ENCODE data around the gene ADGRB2. TPM values are rescaled to one million over a fixed set of nuclear protein-coding genes. Genes with fewer than 3 reads are reported as not detected.

ADGRB2 gene
- total and polyA plus RNA-seq, 2 of the 4 experiments (the other 2 are of a cell fraction): 2.2 to 11.9 TPM

DNA sequence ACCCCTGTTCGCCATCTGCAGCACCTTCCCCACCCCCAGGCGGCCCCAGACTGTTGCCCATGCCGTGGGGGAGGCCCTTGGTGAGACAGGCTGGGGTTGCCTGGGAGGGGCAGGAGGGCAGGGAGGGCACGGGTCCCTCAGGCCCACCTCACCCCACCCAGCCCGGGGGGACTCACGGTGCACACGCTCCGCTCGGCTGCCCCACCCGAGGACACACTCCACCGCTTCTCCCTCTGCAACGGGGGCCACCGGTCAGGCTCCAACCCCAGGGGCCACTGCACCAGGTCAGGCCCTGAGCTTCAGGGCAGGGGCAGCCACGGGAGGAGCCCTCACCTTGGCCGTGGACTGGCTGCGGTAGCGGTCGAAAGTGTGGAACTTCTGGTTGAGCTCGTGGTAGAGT lies 36.3 kb downstream of the ADGRB2 start:
- TF ChIP-seq MAFK (IDR thresholded peaks at IDR 0.05; ENCODE audit: low read depth, low read length) (no peak), RCOR1 (IDR thresholded peaks at IDR 0.05; ENCODE audit: insufficient replicate concordance, low read length) (no peak), MXI1 (IDR thresholded peaks at IDR 0.05; ENCODE audit: borderline replicate concordance, low read depth, low read length) (no peak), POLR2A (IDR thresholded peaks at IDR 0.05; ENCODE audit: low read depth, low read length) (no peak), NFE2L2 (IDR thresholded peaks at IDR 0.05; ENCODE audit: low read depth, low read length) (no peak)
- H3K79me1 ChIP-seq (ENCODE audit: low read depth in 1 of 2, low read length in 2 of 2): no peaks in the 10 kb centered on the region
- H2BK120ac ChIP-seq (ENCODE audit: low read depth, low read length): no peak overlapping the region
- no peaks in the 10 kb centered on the region for H3K9me3 ChIP-seq (ENCODE audit: control insufficient read depth, insufficient read depth, low read length)
- no peaks in the 10 kb centered on the region for H3K4me1 ChIP-seq (ENCODE audit: control insufficient read depth, insufficient read depth, low read length)
- H3K9me1 ChIP-seq (ENCODE audit: insufficient read depth, low read length): peaks cover 4% of the 10 kb centered on the region; the same call in 1 of the 2 replicates
- H4K5ac ChIP-seq (ENCODE audit: low read depth, low read length): no peak overlapping the region
- no peak overlapping the region for H3K9ac ChIP-seq (ENCODE audit: low read depth, low read length)
- no peaks in the 10 kb centered on the region for H3K27me3 ChIP-seq (ENCODE audit: control insufficient read depth, insufficient read depth, low read length)
- H3K23ac ChIP-seq (ENCODE audit: low read depth, low read length): no peak overlapping the region
- no peak overlapping the region for H2BK5ac ChIP-seq (ENCODE audit: low read depth, low read length, poor library complexity, severe bottlenecking)
- intact Hi-C loops (cut with micrococcal nuclease) (no loop called here), dilution Hi-C loops (cut with HindIII; ENCODE audit: low sequenced_read_pairs, unreplicated experiment) (no loop called here), in situ Hi-C loops (cut with MboI; ENCODE audit: low sequenced_read_pairs) (loop anchor here (5.0 to 10.0 kb wide), 2 partner anchors 49 to 163 kb away; no protein-coding TSS in a partner anchor)
- no peak overlapping the region for H2BK20ac ChIP-seq (ENCODE audit: low read depth, low read length)
- no peak for DNase-seq
- H2BK15ac ChIP-seq (ENCODE audit: low read depth, low read length): no peak overlapping the region
- H3K4me2 ChIP-seq (ENCODE audit: low read depth, low read length): no peak overlapping the region
- no peak for ATAC-seq (ENCODE audit: low read depth)
- no peak overlapping the region for H2AFZ ChIP-seq (replicated peaks; ENCODE audit: low read length, poor library complexity)
- H3K56ac ChIP-seq (ENCODE audit: extremely low read depth, insufficient read depth, low read length): no peak overlapping the region
- H2AK5ac ChIP-seq (ENCODE audit: low read depth, low read length): no peak overlapping the region
- no peak overlapping the region for H3K18ac ChIP-seq (ENCODE audit: low read depth, low read length)
- H3K36me3 ChIP-seq (ENCODE audit: control insufficient read depth, insufficient read depth, low read length): peaks cover 7% of the 10 kb centered on the region; the same call in 1 of the 2 replicates
- POLR2A ChIA-PET (ENCODE audit: unreplicated experiment): no interaction called here
- no peak overlapping the region for H3K14ac ChIP-seq (replicated peaks; ENCODE audit: low read depth, low read length)
- no TSS peak for BruUV-seq (replicated peaks)
- H4K91ac ChIP-seq (ENCODE audit: insufficient read depth, low read depth, low read length): no peak overlapping the region
- no peak overlapping the region for H3K4me3 ChIP-seq (ENCODE audit: insufficient read depth, low read depth, low read length)
- 0 out of 2 replicates have a peak, but pooled peaks cover 8% of the 10 kb centered on the region for H4K20me1 ChIP-seq (ENCODE audit: insufficient read depth, low read length)
- CTCF ChIA-PET: no interaction called here
- H3K27ac ChIP-seq (ENCODE audit: insufficient read depth, low read length): no peak overlapping the region
- H2AK9ac ChIP-seq (replicated peaks; ENCODE audit: low read depth, low read length, poor library complexity): no peak overlapping the region
- 40% methylated on average over 1 of the region's 19 CpGs; no CpG with 5 or more reads in 1 of the 2 experiments for WGBS, 2 experiments (ENCODE audit: extremely low coverage in 2 of 2, insufficient read length in 1 of 2)
- no peak overlapping the region for H3K4ac ChIP-seq (ENCODE audit: low read depth, low read length)
- H4K8ac ChIP-seq (ENCODE audit: low read depth in 2 of 2, low read length in 2 of 2): no peak overlapping the region

Measured in IMR-90 (cell line).